NCI-H345 treated with DMSO at 0.1 percent for 48 hours (cell line): ENCODE data around the gene CDH13.

Experiments used
- DNase-seq: peaks from one replicate; lab custom pipeline; 2025; ENCODE audit not compliant: unreplicated experiment; lab: John Stamatoyannopoulos, UW

Gene CDH13

DNA sequence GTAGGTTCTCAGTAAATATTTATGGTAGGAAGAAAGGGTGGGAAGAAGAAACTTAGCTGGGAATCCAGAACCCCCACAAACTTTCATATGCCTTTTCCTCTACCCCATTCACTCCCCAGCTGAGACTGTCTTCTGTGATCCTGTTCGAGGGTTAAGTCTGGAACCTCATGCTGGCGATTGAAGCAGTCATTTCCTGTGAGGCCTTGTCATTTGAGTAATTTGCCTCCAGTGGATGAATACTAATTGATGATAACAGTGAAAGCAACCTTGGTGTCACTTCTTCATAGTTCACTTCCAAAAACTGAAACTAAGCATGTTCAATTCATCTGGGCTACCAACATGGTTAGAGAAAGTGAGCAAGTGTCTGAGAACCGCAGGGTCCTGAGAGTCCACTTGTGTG, 401.2 kb downstream of the CDH13 start:
- DNase-seq: no peak

DNA sequence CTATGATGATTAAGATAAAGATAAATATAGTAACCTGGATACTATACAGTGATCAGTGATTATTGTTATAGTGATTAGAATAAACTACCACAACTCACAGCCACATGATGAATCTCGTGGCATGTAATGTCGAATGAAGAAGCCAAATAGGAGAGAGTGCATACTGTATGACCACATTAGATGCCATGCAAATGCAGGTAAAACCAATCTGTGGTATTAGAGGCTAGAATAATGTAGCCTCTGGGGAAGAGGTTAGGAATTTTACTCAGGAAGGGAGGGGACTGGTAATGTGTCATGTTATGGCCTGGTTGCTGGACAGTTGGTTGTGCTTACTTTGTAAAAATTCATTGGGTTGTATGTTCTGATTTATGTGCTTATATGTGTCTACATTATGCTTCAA, 402.7 kb downstream of the CDH13 start:
- no peak for DNase-seq

DNA sequence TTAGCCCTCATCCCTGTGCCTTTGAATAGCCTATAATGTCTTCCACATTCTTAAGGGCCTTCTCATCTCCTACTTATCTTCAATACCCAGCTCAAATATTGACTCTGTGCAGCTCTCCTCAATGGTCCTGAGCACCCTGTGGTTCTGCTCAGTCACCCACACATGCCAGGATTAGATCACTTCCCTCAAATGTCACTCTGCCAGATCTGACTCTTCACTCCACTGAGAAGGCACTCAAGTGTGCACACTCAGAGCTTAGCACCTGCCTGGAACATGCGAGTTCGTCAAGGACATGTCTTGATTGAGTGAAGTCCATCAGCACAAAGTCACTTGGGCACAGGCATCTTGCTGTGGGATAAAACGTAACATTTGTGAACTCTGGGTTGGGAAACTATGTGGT, 404.8 kb downstream of the CDH13 start:
- DNase-seq: no peak

GRCh38 chr16:83037102-83037501, 410.3 kb downstream of the CDH13 start:
- DNase-seq: no peak

- no peak for DNase-seq
Measured at GRCh38 chr16:83037884-83038283, 411.1 kb downstream of the CDH13 start.

DNA sequence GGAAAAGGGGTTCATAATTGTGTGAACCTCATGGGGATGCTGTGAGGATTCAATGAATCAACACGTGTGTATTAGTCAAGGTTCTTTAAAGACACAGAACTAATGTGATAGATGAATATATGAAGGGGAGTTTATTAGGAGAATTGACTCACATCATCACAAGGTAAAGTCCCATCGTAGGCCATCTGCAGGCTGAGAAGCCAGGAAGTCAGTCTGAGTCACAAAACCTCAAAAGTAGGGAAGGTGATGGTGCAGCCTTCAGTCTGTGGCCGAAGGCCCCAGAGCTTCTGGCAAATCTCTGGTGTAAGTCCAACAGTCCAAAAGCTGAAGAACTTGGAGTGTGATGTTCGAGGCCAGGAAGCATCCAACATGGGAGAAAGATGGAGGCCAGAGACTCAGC, 413.4 kb downstream of the CDH13 start:
- no peak for DNase-seq

DNA sequence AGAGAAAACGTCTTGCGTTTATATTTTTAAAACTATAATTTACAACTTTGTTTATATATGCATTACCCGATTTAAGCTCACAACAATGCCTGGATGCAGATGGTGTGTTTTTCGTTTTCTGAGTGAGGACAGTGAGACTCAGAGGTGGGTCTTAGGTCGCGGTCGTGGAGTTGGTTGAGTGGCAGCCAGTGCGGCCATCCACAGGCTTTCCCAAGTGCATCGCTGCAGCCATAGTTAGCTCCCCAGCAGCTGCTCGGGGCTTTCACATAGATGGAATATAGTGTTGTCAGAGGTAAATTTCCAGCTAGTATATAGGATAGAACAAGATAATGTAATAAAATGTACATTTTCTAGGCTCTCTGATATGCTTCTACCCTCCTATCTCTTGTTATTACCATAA, 417.8 kb downstream of the CDH13 start:
- no peak for DNase-seq

GRCh38 chr16:83045790-83046189, 419.0 kb downstream of the CDH13 start:
- no peak for DNase-seq

DNA sequence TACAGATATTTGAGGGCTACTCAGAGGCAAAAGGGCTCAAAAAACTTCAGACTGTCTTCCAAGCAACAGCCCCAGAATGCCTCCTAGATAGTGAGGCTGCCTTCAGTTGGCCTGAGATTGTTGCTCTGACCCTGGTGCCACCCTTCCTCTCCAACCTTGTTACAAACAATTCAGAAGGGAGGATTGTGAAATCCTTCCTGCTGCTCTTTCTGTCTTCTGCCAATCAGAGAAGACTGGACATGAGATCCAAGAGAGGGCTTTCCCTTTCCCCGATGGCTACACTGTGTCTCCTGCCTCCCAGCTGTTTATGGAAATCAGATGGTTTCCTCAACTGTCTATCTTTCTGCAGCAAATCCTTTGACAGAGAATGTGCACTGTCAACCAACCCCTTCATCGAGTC, 419.9 kb downstream of the CDH13 start:
- DNase-seq: no peak

- no peak for DNase-seq
Measured at GRCh38 chr16:83051451-83051850, 424.7 kb downstream of the CDH13 start.

DNA sequence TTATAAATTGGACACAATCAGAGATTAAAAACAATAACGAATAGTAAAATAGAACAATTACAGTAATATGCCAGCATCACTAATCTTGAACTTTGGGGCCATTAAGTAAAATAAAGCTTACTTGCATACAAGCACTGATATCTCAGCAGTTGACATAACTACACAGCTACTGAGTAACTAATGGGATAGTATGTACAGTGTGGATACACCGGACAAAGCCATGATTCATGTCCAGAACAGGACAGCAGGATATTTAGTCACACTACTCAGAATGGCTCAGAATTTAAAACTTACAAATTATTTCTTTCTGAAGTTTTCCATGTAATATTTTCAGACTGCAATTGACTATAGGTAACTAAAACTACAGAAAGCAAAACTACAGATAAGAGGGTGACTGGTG, 427.5 kb downstream of the CDH13 start:
- no peak for DNase-seq

DNA sequence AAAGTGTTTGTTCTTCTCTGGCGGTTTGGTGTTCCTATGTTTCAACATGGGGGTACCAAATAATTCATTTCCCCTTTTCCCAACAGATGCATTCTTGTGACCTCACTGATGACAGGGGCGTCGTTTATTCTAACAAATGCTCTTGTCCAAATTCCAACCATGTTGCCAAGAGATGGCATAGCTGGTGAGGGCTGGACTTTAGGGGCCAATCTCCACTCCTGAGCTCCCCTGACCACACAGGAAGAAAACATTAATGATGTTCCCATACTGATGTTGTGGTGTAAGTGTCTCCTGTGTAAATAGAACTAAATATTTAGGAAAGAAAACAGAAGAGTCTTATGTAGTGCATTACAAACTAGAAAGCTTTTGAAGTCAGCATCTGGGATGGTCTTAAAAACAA, 431.6 kb downstream of the CDH13 start:
- no peak for DNase-seq

- DNase-seq: no peak
Measured at GRCh38 chr16:83059237-83059636, 432.5 kb downstream of the CDH13 start.

DNA sequence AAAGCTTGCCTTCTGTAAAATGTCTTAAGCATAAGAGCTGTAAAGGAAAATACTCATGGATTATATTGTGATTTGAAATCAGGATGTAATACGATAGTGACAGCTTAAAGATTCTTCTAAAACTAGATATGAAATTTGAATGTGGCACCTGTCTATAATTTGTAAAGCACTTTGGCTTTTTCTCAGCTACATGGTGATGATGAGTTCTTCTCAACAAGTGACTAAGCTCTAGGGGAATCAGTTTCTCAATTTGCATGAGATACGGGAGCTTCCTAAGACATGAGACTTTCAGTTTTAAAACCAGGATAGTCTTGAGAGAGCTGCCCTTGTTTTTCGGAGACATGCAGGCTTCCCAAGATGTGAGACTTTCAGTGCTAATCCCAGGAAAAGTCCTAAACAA, 439.2 kb downstream of the CDH13 start:
- DNase-seq: no peak

- DNase-seq: no peak
Measured at GRCh38 chr16:83066881-83067280, 440.1 kb downstream of the CDH13 start.

- no peak for DNase-seq
Measured at GRCh38 chr16:83068686-83069085, 441.9 kb downstream of the CDH13 start.

- DNase-seq: no peak
Measured at GRCh38 chr16:83070416-83071209, 443.8 kb downstream of the CDH13 start.

DNA sequence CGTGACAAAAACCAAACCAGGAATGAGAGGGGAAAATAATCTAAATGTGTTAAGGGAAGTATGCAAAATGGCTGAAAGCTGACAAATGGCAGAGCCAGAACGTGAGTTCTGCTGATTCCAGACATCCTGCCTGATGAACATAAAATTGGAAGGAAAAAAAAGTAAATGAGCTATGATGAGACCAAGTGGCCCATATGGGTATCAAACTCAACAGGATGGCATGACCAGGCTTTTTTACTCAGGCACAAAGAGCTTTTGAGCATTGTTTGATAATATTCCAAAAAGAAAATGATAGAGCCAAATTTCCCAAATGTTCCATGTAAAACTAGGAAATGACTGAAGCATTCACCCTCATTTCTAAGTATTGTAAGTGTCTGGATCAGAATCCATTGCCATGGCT, 449.2 kb downstream of the CDH13 start:
- no peak for DNase-seq

DNA sequence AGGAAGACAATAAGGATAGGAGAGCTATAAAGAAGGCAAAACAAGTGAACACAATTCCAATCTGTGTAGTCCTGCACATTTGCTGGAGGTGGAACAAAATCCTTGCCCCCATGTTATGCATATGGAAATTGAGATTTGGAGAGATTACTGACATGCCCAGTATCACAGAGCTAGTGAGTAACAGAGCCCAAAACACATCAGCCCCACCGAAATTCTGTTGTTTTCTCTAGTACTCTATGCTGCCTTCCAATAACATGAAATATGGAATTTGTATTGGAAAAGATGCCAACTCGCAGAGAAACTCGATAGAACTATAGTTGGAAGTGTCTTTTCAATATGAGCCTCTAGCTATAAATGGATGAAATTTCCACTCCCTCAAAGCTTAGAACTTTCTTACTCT, 456.6 kb downstream of the CDH13 start:
- no peak for DNase-seq

DNA sequence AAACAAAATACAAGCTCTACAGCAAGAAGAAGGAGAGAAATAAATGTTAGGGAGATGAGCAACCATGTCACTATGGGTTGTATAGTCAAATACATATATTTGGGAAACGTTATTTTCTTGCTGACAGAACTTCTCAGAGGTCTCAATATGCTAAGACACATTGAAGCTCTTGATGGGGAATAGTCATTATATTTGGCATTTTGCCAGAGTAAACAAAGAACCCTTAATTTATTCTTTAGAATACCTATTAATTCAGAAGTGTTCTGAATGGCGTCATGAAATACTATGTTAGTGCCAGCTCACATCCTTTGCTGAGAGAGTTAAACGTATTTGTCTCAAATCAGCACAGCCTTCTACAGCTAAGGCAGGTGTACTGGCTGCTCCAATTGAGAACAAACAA, 458.9 kb downstream of the CDH13 start:
- no peak for DNase-seq

- no peak for DNase-seq
Measured at GRCh38 chr16:83095941-83096692, 469.3 kb downstream of the CDH13 start.

DNA sequence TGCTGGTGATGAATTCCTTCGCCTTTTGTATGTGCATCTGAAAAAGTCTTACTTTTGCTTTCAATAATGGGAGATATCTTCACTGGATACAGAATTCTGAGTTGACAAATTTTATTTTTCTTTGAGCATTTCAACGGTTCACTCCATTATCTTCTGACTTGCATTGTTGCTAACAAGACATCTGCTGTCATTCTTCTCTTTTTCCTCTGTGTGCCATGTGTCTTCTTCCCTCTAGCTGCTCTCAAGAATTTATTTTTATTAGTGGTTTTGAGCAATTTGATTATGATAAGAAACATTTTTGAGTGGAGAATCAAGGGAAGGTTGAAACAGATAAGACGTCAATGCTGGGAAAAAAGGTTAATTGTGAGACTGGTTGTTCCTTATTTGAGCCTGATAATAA, 471.8 kb downstream of the CDH13 start:
- no peak for DNase-seq

DNA sequence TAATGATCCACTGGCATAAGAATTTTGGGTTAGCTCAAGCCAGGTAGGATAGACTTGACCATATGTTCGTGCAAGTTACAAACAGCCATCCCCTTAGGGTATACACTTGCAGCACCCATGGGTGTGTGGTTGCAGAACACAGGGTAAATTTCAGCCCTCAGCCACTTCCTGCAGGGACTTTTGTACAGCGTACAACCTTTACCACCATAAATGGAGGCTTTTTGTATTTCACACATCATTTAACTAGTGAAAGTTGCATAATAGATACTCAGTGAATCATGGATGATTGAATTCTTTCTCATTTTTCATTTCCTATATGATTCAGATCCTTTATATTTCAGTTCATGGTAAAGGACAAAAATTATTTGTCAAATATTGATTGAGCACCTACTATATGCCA, 473.9 kb downstream of the CDH13 start:
- DNase-seq: no peak
